H9 (cell line): Measurements from ENCODE around the gene OLIG2. TPM values are rescaled to one million over a fixed set of nuclear protein-coding genes. Genes with fewer than 3 reads are reported as not detected.

Experiments used
- DNase-seq: peaks from one replicate; pipeline ENCODE4 v3.0.0-alpha.2; 2017
- H2AFZ ChIP-seq: one replicate; pipeline ENCODE4 v1.6.1; 2013; ENCODE audit warnings: mild to moderate bottlenecking, low read length, control low read depth, moderate library complexity
- H2AK5ac ChIP-seq: 2 replicates; pipeline ENCODE4 v1.6.1; 2013; ENCODE audit warnings: low read length, control low read depth, mixed read lengths; ENCODE audit not compliant: insufficient read length
- H2BK120ac ChIP-seq: one replicate; pipeline ENCODE4 v1.6.1; 2013; ENCODE audit warnings: low read depth, mild to moderate bottlenecking, low read length, control low read depth, inconsistent platforms; ENCODE audit not compliant: poor library complexity, severe bottlenecking
- H2BK12ac ChIP-seq: 2 replicates; pipeline ENCODE4 v1.6.1; 2013; ENCODE audit warnings: low read length, control low read depth, mixed read lengths, low read depth; ENCODE audit not compliant: insufficient read length
- H2BK15ac ChIP-seq: 2 replicates; pipeline ENCODE4 v1.6.1; 2013; ENCODE audit warnings: low read depth, low read length, control low read depth
- H2BK20ac ChIP-seq: one replicate; pipeline ENCODE4 v1.6.1; 2013; ENCODE audit warnings: low read depth, mild to moderate bottlenecking, low read length, control low read depth, inconsistent platforms; ENCODE audit not compliant: poor library complexity, severe bottlenecking
- H2BK5ac ChIP-seq: 2 replicates; pipeline ENCODE4 v1.6.1; 2013; ENCODE audit warnings: low read length, control low read depth, mixed read lengths; ENCODE audit not compliant: insufficient read length
- H3K14ac ChIP-seq: 2 replicates; pipeline ENCODE4 v1.6.1; 2013; ENCODE audit warnings: low read length, control low read depth; ENCODE audit not compliant: insufficient read depth
- H3K18ac ChIP-seq: 2 replicates; pipeline ENCODE4 v1.6.1; 2013; ENCODE audit warnings: low read depth, mild to moderate bottlenecking, mixed read lengths, low read length, control low read depth; ENCODE audit not compliant: insufficient read length
- H3K23ac ChIP-seq: 2 replicates; pipeline ENCODE4 v1.6.1; 2013; ENCODE audit warnings: low read length, control low read depth, mixed read lengths, low read depth; ENCODE audit not compliant: insufficient read length
- H3K23me2 ChIP-seq: 2 replicates; pipeline ENCODE4 v1.6.1; 2013; ENCODE audit warnings: low read depth, mild to moderate bottlenecking, mixed read lengths, low read length, control low read depth; ENCODE audit not compliant: insufficient read length, poor library complexity, severe bottlenecking
- H3K27ac ChIP-seq: 2 replicates; pipeline ENCODE4 v1.5.1; 2013; ENCODE audit warnings: low read length, control low read depth, mixed read lengths, low read depth; ENCODE audit not compliant: insufficient read length
- H3K27me3 ChIP-seq: 2 replicates; pipeline ENCODE4 v1.6.1; 2013; ENCODE audit warnings: low read length, control low read depth, inconsistent platforms; ENCODE audit not compliant: insufficient read depth
- H3K4ac ChIP-seq: 2 replicates; pipeline ENCODE4 v1.6.1; 2013; ENCODE audit warnings: low read depth, mild to moderate bottlenecking, control low read depth, inconsistent platforms, low read length, moderate library complexity
- H3K4me1 ChIP-seq: 2 replicates; pipeline ENCODE4 v1.6.1; 2013; ENCODE audit warnings: low read length, control low read depth, inconsistent platforms; ENCODE audit not compliant: insufficient read depth
- H3K4me2 ChIP-seq: 2 replicates; pipeline ENCODE4 v1.6.1; 2013; ENCODE audit warnings: low read length, control low read depth, mixed read lengths; ENCODE audit not compliant: insufficient read length, insufficient read depth
- H3K56ac ChIP-seq: 2 replicates; pipeline ENCODE4 v1.6.1; 2013; ENCODE audit warnings: low read depth, mild to moderate bottlenecking, mixed read lengths, low read length, control low read depth; ENCODE audit not compliant: insufficient read length
- H3K79me1 ChIP-seq: 2 replicates; pipeline ENCODE4 v1.6.1; 2013; ENCODE audit warnings: low read depth, mild to moderate bottlenecking, moderate library complexity, low read length, control low read depth, inconsistent platforms; ENCODE audit not compliant: insufficient read depth, poor library complexity, severe bottlenecking
- H3K79me2 ChIP-seq: 2 replicates; pipeline ENCODE4 v1.6.1; 2013; ENCODE audit warnings: low read length, control low read depth, inconsistent platforms; ENCODE audit not compliant: insufficient read depth
- H3K9ac ChIP-seq: 2 replicates; pipeline ENCODE4 v1.6.1; 2013; ENCODE audit warnings: low read length, control low read depth, mixed read lengths; ENCODE audit not compliant: insufficient read length; ENCODE audit errors: extremely low read depth
- H3K9me3 ChIP-seq: one replicate; pipeline ENCODE4 v1.6.1; 2013; ENCODE audit warnings: low read depth, low read length, inconsistent platforms; ENCODE audit not compliant: control insufficient read depth
- H3T11ph ChIP-seq: one replicate; pipeline ENCODE4 v1.6.1; 2013; ENCODE audit warnings: mild to moderate bottlenecking, low read length, control low read depth, inconsistent platforms
- H4K20me1 ChIP-seq: one replicate; pipeline ENCODE4 v1.6.1; 2013; ENCODE audit not compliant: control insufficient read depth, insufficient read length, insufficient read depth
- H4K5ac ChIP-seq: 2 replicates; pipeline ENCODE4 v1.6.1; 2013; ENCODE audit warnings: low read depth, mild to moderate bottlenecking, mixed read lengths, low read length, control low read depth; ENCODE audit not compliant: insufficient read length
- H4K8ac ChIP-seq: replicated peaks from 2 replicates; pipeline ENCODE4 v1.6.1; 2013; ENCODE audit warnings: low read length, control low read depth, mixed read lengths, low read depth; ENCODE audit not compliant: insufficient read length
- H4K91ac ChIP-seq: 2 replicates; pipeline ENCODE4 v1.6.1; 2013; ENCODE audit warnings: low read depth, mild to moderate bottlenecking, moderate library complexity, mixed read lengths, low read length, control low read depth; ENCODE audit not compliant: insufficient read length
- H3K27ac Mint-ChIP-seq, 3 experiments: 2 replicates in 2 of 3; 3 replicates in 1 of 3; pipeline ENCODE4 v1.8.0; 2020 to 2021; ENCODE audit warnings: mixed read lengths in 3 of 3, mild to moderate bottlenecking in 1 of 3, moderate library complexity in 1 of 3
- H3K27me3 Mint-ChIP-seq: 2 replicates; pipeline ENCODE4 v1.8.0; 2021; ENCODE audit warnings: low read depth, mild to moderate bottlenecking, moderate library complexity, mixed read lengths
- H3K36me3 Mint-ChIP-seq, 3 experiments: 2 replicates in 2 of 3; 3 replicates in 1 of 3; pipeline ENCODE4 v1.8.0; 2020 to 2021; ENCODE audit warnings: low read depth in 3 of 3, mixed read lengths in 3 of 3; ENCODE audit not compliant: insufficient read depth in 1 of 3
- H3K4me1 Mint-ChIP-seq, 2 experiments: 2 replicates each; pipeline ENCODE4 v1.8.0; 2020; ENCODE audit warnings: mixed read lengths in 2 of 2
- H3K4me3 Mint-ChIP-seq, 2 experiments: 2 replicates in 1 of 2; 3 replicates in 1 of 2; pipeline ENCODE4 v1.8.0; 2020 to 2021; ENCODE audit warnings: mild to moderate bottlenecking in 2 of 2, mixed read lengths in 2 of 2, moderate library complexity in 1 of 2
- H3K9me3 Mint-ChIP-seq, 2 experiments: 2 replicates in 1 of 2; 3 replicates in 1 of 2; pipeline ENCODE4 v1.8.0; 2020; ENCODE audit warnings: mild to moderate bottlenecking in 2 of 2, mixed read lengths in 2 of 2, moderate library complexity in 1 of 2
- WGBS: extraction: QIAGEN DNeasy Blood & Tissue Kit; methylation state at CpG from one replicate; pipeline ENCODE4 v1.1.7; 2013; ENCODE audit warnings: missing lambda C conversion rate, low lambda C conversion rate, mixed read lengths; ENCODE audit not compliant: insufficient read length; ENCODE audit errors: extremely low coverage; 5-methylcytosine and 5-hydroxymethylcytosine counted together
- total RNA-seq: library from RNA; stranded (reverse); gene quantifications from 2 replicates; pipeline ENCODE4 v1.2.1, GENCODE V29; 2021
- TF ChIP-seq, protein P1 (sequence below): fragments of 200-600 bp; sonication (generic); conservative IDR thresholded peaks from 3 replicates; pipeline ENCODE4 v1.8.0; 2021; ENCODE audit warnings: antibody characterized with exemption, mild to moderate bottlenecking

Gene OLIG2
- total RNA-seq, 1 experiment from 2014 or later = 1.4 TPM

DNA sequence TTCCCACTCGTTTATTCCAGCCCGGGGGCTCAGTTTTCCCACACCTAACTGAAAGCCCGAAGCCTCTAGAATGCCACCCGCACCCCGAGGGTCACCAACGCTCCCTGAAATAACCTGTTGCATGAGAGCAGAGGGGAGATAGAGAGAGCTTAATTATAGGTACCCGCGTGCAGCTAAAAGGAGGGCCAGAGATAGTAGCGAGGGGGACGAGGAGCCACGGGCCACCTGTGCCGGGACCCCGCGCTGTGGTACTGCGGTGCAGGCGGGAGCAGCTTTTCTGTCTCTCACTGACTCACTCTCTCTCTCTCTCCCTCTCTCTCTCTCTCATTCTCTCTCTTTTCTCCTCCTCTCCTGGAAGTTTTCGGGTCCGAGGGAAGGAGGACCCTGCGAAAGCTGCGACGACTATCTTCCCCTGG lies 716 bp downstream of the OLIG2 start:
- no peak overlapping the region for H2AFZ ChIP-seq
- H3K9me3 Mint-ChIP-seq = no peaks in the 10 kb centered on the region; a peak in 1 of 5 replicates
- H2BK20ac ChIP-seq = no peak overlapping the region
- peak overlapping the region; percentile 72 to 86 for H3K4me3 Mint-ChIP-seq
- H3K27me3 ChIP-seq = peaks cover 92% of the 10 kb centered on the region
- H2BK120ac ChIP-seq = no peak overlapping the region
- H4K20me1 ChIP-seq = no peaks in the 10 kb centered on the region
- TF ChIP-seq, protein P1, sequence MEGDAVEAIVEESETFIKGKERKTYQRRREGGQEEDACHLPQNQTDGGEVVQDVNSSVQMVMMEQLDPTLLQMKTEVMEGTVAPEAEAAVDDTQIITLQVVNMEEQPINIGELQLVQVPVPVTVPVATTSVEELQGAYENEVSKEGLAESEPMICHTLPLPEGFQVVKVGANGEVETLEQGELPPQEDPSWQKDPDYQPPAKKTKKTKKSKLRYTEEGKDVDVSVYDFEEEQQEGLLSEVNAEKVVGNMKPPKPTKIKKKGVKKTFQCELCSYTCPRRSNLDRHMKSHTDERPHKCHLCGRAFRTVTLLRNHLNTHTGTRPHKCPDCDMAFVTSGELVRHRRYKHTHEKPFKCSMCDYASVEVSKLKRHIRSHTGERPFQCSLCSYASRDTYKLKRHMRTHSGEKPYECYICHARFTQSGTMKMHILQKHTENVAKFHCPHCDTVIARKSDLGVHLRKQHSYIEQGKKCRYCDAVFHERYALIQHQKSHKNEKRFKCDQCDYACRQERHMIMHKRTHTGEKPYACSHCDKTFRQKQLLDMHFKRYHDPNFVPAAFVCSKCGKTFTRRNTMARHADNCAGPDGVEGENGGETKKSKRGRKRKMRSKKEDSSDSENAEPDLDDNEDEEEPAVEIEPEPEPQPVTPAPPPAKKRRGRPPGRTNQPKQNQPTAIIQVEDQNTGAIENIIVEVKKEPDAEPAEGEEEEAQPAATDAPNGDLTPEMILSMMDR = no peak
- no peak overlapping the region for H3T11ph ChIP-seq
- H3K9me3 ChIP-seq = no peaks in the 10 kb centered on the region
- H3K27me3 Mint-ChIP-seq = peaks cover 97% of the 10 kb centered on the region
- no peak overlapping the region for H3K9ac ChIP-seq
- H4K8ac ChIP-seq = no peak overlapping the region
- H3K23me2 ChIP-seq = peaks cover 16% of the 10 kb centered on the region
- H2BK12ac ChIP-seq = no peak overlapping the region
- H3K79me1 ChIP-seq = no peaks in the 10 kb centered on the region
- no peak overlapping the region; a peak in 1 of 7 replicates for H3K27ac Mint-ChIP-seq
- H3K4me2 ChIP-seq = peak overlapping the region; percentile 65
- H3K23ac ChIP-seq = no peak overlapping the region
- H2AK5ac ChIP-seq = no peak overlapping the region
- H3K56ac ChIP-seq = no peak overlapping the region
- no peaks in the 10 kb centered on the region for H3K79me2 ChIP-seq
- DNase-seq = no peak
- no peak overlapping the region for H3K4ac ChIP-seq
- H3K18ac ChIP-seq = no peak overlapping the region
- no peak overlapping the region for H3K14ac ChIP-seq
- no CpG with 5 or more reads among the region's 21 CpGs for WGBS
- H3K27ac ChIP-seq = no peak overlapping the region
- H2BK15ac ChIP-seq = no peak overlapping the region
- H3K36me3 Mint-ChIP-seq = no peaks in the 10 kb centered on the region
- peaks cover 27 to 59% of the 10 kb centered on the region in 2 experiments for H3K4me1 Mint-ChIP-seq
- H4K5ac ChIP-seq = no peak overlapping the region
- no peak overlapping the region for H4K91ac ChIP-seq
- no peaks in the 10 kb centered on the region; the same call in 1 of the 2 replicates for H3K4me1 ChIP-seq
- no peak overlapping the region for H2BK5ac ChIP-seq
